Gastrocnemius medialis (tissue), 4 donors: ENCODE measurements around the gene HLX.

ENCODE experiments used
- POLR2A ChIP-seq, 2 donors: fragments of 450-650 bp; IDR thresholded peaks; one replicate each; pipeline ENCODE4 v1.6.1; 2017; ENCODE audit warnings: antibody characterized with exemption in 2 of 2, mild to moderate bottlenecking in 2 of 2, moderate library complexity in 2 of 2
- TF ChIP-seq, protein P1 (sequence below), 5 experiments: fragments of 450-650 bp in 3 of 5; fragments of 200-600 bp in 2 of 5; sonication (generic) in 2 of 5; IDR thresholded peaks in 4 of 5; conservative IDR thresholded peaks in 1 of 5; 1 replicate in 4 of 5; 2 replicates in 1 of 5; pipeline ENCODE4 v1.5.1; 2016 to 2019; ENCODE audit warnings: antibody characterized with exemption in 5 of 5, mild to moderate bottlenecking in 3 of 5, moderate library complexity in 3 of 5

DNA sequence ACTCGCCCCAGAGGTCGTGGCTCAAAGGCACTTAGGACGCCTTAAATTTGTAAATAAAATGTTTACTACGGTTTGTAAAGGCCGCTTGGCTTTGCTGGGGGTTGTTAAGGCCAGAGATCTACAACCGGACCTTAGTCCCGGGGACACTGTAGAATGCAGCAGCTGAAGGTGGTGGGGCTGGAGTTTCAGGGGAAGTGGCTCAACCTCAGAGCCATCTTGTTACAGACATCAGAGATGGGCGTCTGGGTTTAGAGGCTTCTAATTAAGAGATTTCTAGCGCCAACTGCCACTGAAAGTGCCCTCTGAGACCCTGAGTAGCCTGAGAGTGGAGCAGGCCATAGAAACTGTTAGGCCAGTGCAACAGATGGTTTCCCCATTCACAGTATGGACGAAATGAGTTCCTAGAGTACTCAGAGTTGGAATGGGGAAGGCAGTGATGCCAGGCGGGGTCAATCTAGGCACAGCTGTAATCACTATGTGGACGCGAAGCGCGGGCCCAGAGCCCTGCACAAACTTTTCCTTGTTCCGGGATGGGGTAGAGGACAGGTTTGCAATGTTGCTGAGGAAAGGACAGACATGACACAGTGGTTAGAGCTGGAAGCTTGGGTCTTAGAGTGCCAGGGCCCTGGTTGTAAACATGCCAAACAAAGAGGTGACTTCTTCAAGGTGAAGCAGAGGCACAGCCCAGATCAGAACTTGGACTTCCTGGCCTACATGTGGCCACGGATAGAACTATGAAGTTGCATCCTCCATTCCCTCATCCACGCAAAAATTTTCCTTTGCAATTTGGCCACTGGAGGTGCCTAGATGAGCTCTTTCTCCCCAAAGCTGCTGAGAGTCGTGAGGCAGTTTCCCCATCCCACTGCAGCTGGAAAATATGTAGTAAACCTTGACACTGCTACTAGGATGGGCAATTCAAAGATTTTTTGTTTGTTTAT is 6.0 kb downstream of the HLX start:
- TF ChIP-seq, protein P1, sequence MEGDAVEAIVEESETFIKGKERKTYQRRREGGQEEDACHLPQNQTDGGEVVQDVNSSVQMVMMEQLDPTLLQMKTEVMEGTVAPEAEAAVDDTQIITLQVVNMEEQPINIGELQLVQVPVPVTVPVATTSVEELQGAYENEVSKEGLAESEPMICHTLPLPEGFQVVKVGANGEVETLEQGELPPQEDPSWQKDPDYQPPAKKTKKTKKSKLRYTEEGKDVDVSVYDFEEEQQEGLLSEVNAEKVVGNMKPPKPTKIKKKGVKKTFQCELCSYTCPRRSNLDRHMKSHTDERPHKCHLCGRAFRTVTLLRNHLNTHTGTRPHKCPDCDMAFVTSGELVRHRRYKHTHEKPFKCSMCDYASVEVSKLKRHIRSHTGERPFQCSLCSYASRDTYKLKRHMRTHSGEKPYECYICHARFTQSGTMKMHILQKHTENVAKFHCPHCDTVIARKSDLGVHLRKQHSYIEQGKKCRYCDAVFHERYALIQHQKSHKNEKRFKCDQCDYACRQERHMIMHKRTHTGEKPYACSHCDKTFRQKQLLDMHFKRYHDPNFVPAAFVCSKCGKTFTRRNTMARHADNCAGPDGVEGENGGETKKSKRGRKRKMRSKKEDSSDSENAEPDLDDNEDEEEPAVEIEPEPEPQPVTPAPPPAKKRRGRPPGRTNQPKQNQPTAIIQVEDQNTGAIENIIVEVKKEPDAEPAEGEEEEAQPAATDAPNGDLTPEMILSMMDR (IDR thresholded peaks at IDR 0.05 in 4 of 5, conservative IDR thresholded peaks at IDR 0.05 in 1 of 5), result no peak
- no peak for TF ChIP-seq POLR2A (IDR thresholded peaks at IDR 0.05)
